Kidney epithelial cell (primary cell): ENCODE results near the gene ANP32A. TPM values are rescaled to one million over a fixed set of nuclear protein-coding genes. Genes with fewer than 3 reads are reported as not detected.

ENCODE experiments used
- DNase-seq: peaks from one replicate; pipeline ENCODE4 v3.0.0-alpha.2; 2010; ENCODE audit warnings: low read depth
- H3K27me3 ChIP-seq: 2 replicates; pipeline ENCODE4 v1.6.0; 2011; ENCODE audit warnings: low read length; ENCODE audit not compliant: control insufficient read depth, insufficient read depth
- H3K36me3 ChIP-seq: 2 replicates; pipeline ENCODE4 v1.5.1; 2011; ENCODE audit warnings: low read length; ENCODE audit not compliant: control insufficient read depth, insufficient read depth
- H3K4me3 ChIP-seq: 2 replicates; pipeline ENCODE4 v1.5.1; 2011; ENCODE audit warnings: low read depth, mild to moderate bottlenecking, control low read depth, low read length
- CTCF ChIP-seq: IDR thresholded peaks from 2 replicates; pipeline ENCODE4 v1.5.1; 2011; ENCODE audit warnings: mild to moderate bottlenecking, moderate library complexity, low read length, control low read depth, inconsistent platforms; ENCODE audit not compliant: insufficient read depth, poor library complexity, severe bottlenecking
- total RNA-seq: library from RNA; depleted of rRNA; stranded (reverse); fragments of >200 nt; gene quantifications from 2 replicates; pipeline ENCODE4 v1.2.3, GENCODE V29; 2015

ANP32A gene
- total RNA-seq, 1 donor from 2014 or later = 46.8 TPM

GRCh38 chr15:68812597-68813431 is 7.9 kb downstream of the ANP32A start:
- TF ChIP-seq CTCF = no peak
- DNase-seq = no peak

GRCh38 chr15:68812069-68812468 is 8.6 kb downstream of the ANP32A start:
- no peak for DNase-seq
- TF ChIP-seq CTCF = no peak
- H3K27me3 ChIP-seq = no peaks in the 10 kb centered on the region
- H3K4me3 ChIP-seq = no peak overlapping the region
- peaks cover under 1% of the 10 kb centered on the region for H3K36me3 ChIP-seq

More at GRCh38 chr15:68812597-68813431, 7.9 kb downstream of the ANP32A start:
- no peak overlapping the region for H3K4me3 ChIP-seq
- H3K36me3 ChIP-seq = no peaks in the 10 kb centered on the region
- no peaks in the 10 kb centered on the region for H3K27me3 ChIP-seq

GRCh38 chr15:68809517-68809916 is 11.2 kb downstream of the ANP32A start:
- TF ChIP-seq CTCF = no peak

GRCh38 chr15:68808770-68809169 is 11.9 kb downstream of the ANP32A start:
- DNase-seq = no peak
- Histone ChIP-seq H3K4me3 (no peak overlapping the region), H3K27me3 (no peaks in the 10 kb centered on the region), H3K36me3 (peaks cover 2% of the 10 kb centered on the region)
- TF ChIP-seq CTCF = no peak

More at GRCh38 chr15:68809517-68809916, 11.2 kb downstream of the ANP32A start:
- Histone ChIP-seq H3K4me3 (no peak overlapping the region), H3K27me3 (no peaks in the 10 kb centered on the region), H3K36me3 (peaks cover 2% of the 10 kb centered on the region)
- no peak for DNase-seq

GRCh38 chr15:68808091-68808490 is 12.6 kb downstream of the ANP32A start:
- TF ChIP-seq CTCF = no peak
- DNase-seq = no peak
- H3K36me3 ChIP-seq = peaks cover 2% of the 10 kb centered on the region
- H3K27me3 ChIP-seq = no peaks in the 10 kb centered on the region
- no peak overlapping the region for H3K4me3 ChIP-seq
